NCI-H774 (cell line): ENCODE results near the gene MICU1.
"Not testable (repeated sequence)": the region's sequence is repeated elsewhere in the genome, so short reads cannot be mapped to it uniquely, and the experiment has no call there.

ENCODE experiments used
- DNase-seq: peaks from one replicate; lab custom pipeline; 2025; lab: John Stamatoyannopoulos, UW

MICU1 gene

DNA sequence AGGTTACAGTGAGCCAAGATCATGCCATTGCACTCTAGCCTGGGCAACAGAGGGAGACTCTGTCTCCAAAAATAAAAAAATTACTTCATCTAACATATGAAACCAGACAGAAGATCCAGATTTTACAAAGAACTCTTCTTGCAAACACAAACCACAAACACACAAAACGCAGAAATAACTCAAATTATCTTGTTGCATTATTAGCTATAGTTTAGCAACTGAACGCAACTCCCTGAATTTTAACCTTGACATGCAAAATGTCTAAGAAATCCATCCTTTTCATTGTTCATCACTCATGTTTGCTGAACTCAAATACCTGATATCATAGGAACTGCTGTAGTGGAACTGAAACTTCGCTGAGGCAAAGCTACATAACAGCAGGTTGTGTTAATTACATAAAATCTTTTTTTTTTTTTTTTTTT lies 64.1 kb downstream of the MICU1 start:
- no peak for DNase-seq

DNA sequence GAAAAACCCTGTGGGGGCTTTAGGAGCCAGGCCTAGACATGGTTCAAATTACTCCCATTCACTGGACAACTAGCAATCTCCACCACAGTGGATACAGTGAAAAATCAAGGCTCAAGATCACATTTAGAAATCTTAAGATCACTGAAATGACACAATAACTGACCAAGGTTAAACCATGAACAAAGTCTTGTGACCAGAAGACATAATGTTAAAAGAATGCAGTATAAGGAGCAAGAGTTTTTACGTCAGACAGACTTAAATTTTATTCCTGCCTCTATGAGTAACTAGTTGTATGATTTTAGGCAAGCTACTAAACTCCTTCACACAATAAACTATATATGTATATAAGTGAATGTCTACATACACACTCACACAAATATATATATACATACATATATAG lies 68.5 kb downstream of the MICU1 start:
- no peak for DNase-seq

DNA sequence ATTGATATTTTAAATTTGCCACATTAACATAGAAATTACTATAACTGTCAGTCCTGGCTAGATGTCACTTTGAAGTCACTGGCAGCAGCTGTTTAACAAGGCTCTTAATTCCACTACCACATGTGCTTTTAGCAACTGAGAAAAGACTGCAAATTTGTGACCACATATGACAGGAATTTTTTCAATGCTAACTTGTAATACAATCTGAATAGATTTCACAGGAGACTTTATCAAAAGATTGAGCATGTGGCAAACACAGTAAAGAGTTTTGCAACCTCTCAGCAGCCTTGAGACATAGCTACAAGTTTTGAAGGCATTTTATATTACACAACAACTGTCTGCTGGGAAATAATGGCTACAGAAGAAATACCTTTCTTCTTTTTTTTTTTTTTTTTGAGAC lies 73.0 kb downstream of the MICU1 start:
- DNase-seq: no peak

DNA sequence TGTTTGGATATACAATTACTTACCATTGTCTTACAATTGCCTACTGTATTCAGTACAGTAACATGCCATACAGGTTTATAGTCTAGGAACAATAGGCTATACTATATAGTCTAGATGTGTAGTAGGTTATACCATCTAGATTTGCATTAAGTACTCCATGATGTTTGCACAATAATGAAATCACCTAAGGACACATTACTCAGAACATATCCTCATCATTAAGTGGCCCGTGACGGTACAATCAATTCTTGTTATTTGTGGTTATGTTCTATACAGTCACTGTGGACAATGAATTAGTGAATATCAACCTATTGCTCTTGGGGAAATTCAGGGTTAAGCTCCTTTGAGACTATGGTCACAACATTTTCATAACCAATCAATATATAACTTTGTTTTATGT lies 75.6 kb downstream of the MICU1 start:
- no peak for DNase-seq

DNA sequence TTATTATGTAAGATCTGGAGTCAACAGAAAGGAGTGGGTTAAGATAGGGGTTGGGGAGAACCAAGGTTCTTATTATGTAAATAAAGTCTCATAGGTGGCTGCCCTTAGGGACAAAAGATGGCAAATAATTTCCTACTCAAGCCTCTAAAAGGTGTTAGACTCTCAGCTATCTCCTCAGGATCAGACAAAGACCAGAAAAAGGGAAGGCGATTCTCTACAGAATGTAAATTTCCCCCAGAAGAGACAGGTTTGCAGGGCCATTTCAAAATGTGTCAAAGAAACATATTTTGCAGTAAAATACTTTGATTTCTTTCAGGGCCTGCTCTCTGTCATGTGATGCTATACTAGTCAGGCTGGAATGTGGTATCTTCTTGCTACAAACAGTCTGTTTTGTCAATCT lies 80.3 kb downstream of the MICU1 start:
- no peak for DNase-seq

DNA sequence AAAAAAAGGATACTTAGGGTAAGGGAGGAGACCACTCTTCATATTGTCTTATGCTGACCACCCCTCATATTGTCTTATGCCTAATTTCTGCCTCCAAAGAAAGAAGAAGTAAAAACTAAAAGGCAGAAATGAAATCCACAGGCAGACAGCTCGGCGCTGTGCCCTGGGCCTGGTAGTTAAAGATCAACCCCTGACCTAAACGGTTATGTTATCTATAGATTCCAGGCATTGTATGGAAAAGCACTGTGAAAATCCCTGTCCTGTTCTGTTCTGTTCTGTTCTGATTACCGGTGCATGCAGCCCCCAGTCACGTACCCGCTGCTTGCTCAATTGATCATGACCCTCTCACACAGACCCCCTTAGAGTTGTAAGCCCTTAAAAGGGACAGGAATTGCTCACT lies 82.0 kb downstream of the MICU1 start:
- DNase-seq: not testable (repeated sequence)

DNA sequence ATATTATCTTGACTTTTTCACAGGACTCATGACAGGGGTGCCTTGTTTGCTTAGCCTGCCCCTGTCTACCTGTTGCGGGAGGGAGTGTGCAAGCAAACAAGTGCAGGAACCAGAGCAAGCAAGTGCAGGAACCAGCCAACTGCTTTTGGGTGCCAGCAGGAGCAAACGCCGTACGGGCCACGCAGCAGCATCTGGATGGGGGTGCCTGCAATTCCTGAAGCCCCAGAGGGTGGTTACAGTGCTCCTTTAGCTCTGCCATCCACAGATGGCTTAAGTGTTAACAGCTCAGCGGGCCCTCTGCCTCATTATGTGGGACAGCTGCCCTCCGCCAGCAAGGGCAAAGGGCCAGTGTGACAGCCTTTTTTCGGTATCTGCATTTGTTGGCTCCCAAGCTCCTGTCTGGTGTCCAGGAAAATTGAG lies 83.5 kb downstream of the MICU1 start:
- no peak for DNase-seq

DNA sequence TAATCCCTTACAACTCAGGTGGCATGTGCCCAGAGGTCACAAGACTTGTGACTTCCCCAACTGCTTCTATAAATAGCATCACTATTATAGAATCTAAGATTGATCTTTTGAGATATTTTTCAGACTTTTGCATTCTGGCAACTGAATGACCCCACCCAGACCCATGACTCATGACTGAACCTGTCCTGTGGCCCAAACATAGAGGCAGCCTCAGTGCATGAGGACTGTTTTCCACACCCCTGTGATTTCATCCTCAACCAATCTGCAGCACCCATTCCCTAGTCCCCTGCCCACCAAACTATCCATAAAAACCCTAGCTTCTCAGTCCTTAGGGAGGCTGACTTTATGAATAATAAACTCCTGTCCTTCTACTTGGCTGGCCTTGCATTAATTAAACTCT lies 84.5 kb downstream of the MICU1 start:
- DNase-seq: no peak

DNA sequence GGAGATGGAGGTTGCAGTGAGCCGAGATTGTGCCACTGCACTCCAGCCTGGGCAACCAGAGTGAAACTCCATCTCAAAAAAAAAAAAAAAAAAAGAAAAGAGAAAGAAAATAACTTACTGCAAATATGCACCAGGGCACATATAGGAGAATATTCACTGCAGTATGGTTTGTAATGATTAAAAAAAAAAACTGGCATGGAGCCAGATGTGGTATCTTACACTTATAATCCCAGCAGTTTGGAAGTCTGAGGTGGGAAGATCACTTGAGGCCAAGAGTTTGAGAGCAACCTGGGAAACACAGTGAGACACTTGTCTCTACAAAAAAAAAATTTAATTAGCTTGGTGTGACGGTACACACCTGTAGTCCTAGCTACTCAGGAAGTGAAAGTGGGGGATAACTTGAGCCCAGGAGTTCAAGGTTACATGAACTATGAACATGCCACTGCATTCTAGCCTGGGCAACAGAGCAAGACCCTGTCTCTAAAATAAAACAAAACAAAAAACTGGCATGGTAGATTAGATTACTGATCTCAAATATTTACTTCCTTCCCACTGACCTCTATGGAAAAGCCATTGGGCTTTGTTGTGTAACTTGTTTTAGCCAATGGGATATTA lies 85.6 kb downstream of the MICU1 start:
- no peak for DNase-seq

DNA sequence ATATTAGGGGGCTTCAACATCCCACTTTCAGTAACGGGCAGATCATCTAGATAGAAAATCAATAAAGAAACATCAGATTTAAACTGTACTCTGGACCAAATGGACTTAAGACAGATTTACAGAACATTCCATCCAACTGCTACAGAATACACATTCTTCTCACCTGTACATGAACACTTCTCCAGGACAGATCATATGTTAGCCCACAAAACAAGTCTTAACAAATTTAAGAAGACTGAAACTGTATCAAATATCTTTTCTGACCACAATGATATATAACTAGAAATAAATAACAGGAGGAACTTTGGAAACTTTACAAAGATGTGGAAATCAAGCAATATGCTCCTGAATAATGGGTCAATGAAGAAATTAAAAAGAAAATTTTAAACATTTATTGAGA lies 86.7 kb downstream of the MICU1 start:
- DNase-seq: no peak

DNA sequence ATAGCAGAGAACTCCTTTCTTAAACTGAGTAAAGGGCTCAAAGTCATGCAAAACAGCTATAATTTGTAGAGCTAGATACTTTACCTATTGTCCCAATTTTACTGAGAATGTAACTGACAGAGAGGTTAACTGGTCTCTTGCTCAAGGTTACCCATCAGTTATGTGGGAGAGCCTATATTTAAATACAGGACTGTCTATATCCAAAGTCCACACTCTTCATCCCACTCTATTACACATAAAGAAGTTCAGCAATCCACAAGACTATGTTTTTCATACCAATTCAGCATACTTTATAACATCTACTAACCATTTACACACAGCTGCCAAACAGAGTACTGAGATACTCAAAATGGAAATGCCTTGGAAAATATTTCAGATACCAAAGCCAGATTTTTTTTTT lies 100.2 kb downstream of the MICU1 start:
- no peak for DNase-seq

DNA sequence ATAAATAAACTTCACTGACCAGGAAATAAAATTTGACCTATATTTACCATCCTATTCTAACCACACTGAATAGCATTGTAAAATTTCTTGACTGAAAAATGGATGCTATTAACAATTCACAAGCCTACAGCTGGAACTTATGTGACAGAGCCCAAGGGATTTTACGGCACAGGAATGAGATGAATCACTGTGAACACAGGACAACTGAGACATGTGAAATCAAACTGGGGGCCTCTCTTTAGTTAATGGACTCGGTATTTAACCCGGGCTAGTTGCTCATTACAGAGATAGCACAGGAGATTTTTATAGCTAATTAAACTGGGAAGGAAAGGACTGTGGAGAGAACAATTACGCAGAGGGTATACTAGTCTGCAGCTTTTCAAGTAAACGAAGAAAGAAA lies 100.6 kb downstream of the MICU1 start:
- DNase-seq: no peak

DNA sequence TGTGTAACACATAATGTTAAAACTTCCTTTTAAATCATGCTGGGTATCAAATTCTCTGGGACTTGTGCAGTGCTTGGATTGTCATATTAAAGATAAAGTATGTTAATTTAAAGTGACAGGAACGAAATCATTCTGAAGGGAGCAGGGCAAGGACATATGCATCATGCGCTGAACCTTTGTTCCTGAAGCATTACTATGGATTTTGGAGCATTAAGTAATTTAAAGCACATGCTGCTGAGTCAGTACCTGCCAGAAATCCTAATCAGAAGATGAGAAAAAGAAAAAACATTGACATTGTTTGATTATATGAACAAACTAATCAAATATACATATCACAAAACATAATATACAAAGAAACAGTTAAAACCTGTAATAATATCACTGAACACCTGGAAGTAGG lies 101.4 kb downstream of the MICU1 start:
- no peak for DNase-seq

DNA sequence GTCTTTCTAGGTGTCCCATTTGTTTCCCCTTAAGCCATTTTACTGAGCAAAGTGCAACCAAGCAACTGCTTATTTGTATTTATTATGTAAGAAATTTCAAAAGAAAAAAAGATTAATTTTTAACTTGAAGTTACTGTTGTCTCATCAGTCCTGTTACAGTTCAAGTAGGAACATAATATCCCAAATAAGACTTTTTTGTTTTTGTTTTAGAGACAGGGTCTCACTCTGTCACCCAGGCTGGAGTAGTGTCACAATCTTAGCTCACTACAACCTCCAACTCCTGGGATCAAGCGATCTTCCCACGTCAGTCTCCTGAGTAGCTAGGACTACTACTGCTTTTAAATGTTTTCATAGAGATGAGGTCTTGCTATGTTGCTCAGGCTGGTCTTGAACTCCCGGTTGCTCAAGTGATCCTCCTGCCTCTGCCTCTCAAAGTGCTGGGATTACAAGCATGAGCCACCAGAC lies 101.9 kb downstream of the MICU1 start:
- DNase-seq: no peak

DNA sequence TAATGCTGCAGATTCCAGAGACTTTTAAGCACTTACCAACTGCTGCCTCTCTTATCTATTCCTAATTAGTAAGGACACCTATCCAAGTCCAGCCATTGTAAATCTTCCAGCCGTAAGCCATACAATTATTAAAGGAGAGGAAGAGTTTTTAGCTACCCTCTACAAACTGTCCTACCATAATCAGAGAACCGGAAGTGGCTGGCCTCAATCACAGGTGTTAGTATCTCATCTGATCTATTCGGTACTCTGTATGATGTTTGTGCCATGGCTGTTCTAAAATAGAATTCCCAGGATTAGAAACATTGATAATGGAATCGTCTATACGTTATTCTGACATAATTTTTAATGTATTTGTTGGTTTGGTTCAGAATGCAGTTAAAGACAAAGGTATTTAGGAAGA lies 102.8 kb downstream of the MICU1 start:
- no peak for DNase-seq

DNA sequence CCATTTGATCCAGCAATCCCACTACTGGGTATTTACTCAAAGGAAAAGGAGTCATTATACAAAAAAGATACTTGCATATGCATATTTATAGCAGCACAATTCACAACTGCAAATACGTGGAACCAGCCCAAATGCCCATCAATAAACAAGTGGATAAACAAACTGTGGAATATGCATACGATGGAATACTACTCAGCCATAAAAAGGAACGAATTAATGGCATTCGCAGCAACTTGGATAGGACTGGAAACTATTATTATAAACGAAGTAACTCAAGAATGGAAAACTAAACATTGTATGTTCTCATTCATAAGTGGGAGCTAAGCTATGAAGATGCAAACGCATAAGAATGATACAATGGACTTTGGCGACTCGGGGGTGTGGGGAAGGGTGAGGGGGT lies 108.6 kb downstream of the MICU1 start:
- DNase-seq: no peak

DNA sequence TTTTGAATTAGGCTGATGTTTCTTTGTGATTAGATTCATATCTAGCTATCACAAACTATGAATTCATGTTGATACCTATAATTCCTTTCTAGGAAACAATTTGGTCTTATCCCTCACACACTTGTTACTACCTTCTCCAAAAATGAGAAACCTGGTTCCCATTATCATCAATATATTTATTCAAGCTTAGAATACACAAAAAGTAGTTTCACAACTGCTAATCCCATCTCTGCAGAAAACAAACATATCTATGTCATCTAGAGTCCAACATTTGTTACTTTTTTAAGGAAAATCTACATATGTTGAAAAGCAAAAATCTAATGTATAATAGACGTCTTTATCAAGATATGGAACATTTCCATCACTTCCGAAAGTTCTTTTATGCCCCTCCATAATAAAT lies 110.4 kb downstream of the MICU1 start:
- no peak for DNase-seq

DNA sequence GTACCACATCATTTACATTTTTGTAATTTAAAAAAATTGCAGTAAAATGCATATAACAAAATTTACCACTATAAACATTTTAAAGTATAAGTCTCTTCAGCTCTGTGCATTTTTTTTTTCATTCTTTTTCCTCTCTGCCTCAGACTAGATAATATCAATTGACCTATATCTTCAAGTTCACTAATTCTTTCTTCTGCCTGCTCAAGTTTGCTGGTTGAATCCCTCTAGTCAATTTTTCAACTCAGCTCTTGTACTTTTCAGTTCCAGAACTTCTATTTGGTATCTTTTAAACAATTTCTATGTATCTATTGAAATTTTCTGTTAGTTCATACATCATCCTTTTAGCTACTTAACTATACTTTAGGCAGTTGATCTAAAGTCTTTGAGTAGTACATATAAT lies 112.0 kb downstream of the MICU1 start:
- DNase-seq: no peak

DNA sequence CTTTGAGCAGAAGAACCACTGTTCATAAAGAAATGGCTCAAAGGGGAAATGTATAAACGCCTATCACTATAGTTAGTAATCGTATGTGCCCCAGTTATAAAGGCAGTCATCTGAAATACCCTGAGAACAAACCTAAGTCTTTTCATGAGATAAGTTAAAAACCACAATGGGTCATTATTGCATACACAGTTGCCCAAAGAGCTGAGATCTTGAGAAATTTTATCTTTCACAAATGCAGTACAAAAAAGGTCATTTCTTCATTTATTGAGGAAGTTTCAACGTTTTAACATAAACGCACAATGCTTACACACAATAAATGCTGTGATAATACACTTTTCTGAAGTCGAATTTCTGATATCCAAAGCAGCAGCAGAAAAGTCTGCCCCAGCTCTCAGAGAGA lies 114.4 kb downstream of the MICU1 start:
- no peak for DNase-seq

DNA sequence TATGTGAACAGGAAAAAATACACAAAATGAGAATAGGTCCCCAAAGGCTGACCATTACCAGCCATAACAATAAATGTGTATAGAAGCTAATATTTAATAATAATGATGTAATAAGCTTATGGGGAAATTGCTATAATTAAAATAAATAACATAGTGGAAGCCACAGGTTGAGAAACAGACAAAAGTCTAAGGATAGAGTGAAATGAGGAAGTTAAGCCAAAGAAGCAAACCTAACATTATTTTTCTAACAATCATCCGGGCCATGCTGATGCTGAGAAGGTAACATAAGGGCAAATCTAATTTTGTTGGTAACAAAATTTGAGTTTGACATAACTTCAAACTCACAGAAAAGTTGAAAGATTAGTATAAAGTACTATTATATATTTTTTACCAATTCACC lies 115.9 kb downstream of the MICU1 start:
- DNase-seq: no peak

DNA sequence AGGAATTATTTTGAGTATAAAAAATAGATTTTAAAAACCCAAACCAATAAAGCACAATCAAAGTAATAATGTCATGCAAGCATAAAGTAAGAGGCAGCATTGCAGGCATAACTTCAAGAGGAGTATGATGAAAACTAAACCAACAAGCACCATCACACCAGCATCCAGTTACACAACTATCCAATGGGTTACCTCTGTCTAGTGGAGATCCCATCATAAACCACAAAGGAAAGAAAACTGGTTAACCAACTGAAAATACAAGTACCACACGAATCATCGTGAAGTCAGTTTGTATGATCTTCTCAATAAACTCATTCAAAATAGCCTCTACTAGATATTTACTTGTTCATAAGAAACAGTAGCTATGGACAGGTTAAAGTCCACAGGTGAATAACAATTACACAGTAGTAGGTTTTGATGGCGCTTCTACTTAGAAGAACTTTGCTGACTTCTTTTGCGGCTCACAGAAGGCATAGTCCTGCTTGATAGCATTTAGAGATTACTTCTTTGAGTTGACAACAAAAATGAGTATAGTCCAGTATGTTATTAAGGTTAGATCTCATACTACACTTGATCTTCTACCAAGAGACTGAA lies 116.6 kb downstream of the MICU1 start:
- no peak for DNase-seq

DNA sequence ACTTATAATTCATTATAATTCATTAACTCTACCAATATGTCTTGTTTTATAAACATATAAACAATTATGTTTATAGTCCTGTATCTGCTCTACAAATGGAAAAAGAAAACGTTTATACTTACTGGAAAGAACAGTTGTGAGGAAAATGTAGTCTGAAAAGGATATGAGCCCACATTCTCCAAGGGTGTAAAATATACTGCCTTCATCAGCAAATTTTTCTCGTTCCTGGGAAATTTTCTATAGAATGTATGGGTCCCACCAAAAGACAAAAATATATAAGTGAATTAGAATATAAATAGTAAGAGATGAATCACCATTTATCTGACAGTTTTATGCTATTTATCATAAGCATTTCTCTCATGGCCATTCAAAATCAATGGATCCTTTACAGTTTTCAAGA lies 117.8 kb downstream of the MICU1 start:
- DNase-seq: no peak

DNA sequence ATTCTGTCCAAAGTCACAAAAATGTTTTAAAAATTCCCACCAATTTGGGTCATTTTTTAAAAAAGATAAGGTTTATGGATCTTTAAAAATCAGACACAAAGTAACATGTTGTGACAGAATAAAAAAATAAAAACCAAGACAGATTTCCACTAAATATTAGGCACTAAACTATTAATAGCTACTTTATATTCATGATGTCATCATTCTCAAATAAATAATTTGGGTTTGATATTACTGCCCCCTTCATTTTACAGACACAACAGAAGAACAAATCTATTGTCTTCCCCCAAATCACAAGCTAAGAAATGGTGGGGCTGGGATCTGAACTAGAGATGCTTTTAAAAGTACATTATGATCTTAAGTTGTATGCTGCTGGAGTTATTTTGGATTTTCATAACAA lies 119.4 kb downstream of the MICU1 start:
- DNase-seq: no peak

DNA sequence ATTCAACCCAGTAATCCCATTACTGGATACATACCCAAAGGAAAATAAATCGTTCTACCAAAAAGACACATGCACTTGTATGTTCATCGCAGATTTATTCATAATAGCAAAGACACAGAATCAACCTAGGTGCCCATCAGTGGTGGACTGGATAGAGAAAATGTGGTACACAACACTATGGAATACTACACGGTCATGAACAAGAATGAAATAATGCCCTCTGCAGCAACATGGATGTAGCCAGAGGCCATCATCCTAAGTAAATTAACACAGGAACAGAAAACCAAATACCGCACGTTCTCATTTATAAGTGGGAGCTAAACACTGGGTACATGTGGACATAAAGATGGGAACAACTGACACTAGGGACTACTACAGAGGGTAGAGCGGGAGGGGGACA lies 120.4 kb downstream of the MICU1 start:
- no peak for DNase-seq
